Measurements from ENCODE around the gene HLA-DRB1.
"Not testable (repeated sequence)": the region's sequence is repeated elsewhere in the genome, so short reads cannot be mapped to it uniquely, and the experiment has no call there.

Gene HLA-DRB1

GRCh38 chr6:32554116-32554965, 35.3 kb downstream of the HLA-DRB1 start:
- no peak for FAIRE-seq

- no peak for FAIRE-seq
Observed at GRCh38 chr6:32553037-32553742, 36.5 kb downstream of the HLA-DRB1 start.

- FAIRE-seq, result no peak
Observed at GRCh38 chr6:32551410-32551809, 38.2 kb downstream of the HLA-DRB1 start.

GRCh38 chr6:32539839-32540238, 49.8 kb downstream of the HLA-DRB1 start:
- FAIRE-seq, result no peak

- not testable (repeated sequence) for FAIRE-seq
Observed at GRCh38 chr6:32530431-32530793, 59.2 kb downstream of the HLA-DRB1 start.

GRCh38 chr6:32529697-32530430, 59.8 kb downstream of the HLA-DRB1 start, which contains the start of gene HLA-DRB5:
Gene HLA-DRB5, minus strand, starts transcription at chr6:32530287. Its CDS starts 63 bp downstream, at chr6:32530224.
- FAIRE-seq, result no peak

All from endometrium (tissue), 2 donors.